HG03135 (cell line): Measurements from ENCODE around the gene PIK3C3.
"Not testable (repeated sequence)": the region's sequence is repeated elsewhere in the genome, so short reads cannot be mapped to it uniquely, and the experiment has no call there.

Experiments used
- ATAC-seq: cut with Tn5 transposase; IDR thresholded peaks from one replicate; pipeline ENCODE4 v1.9.1; 2021; ENCODE audit warnings: mild to moderate bottlenecking, moderate library complexity; ENCODE audit not compliant: unreplicated experiment

Gene PIK3C3

DNA sequence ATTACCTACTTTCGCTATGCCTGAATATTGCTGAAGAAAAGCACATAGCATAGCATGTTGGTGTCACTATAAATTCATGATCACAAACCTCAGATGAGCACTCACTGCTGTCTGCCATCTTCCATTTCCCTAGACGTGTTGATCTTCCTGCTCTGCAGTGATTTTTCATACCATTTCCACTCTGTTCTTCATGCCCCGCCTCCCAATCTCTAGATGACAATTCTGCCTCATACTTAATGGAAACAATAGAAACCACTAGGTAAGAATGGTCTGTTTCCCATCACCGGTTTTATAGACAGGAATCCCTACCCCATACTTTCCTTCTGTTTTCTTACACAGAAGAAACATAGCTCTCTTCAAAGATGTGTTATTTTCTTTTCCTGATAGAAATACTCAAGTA, 63.8 kb downstream of the PIK3C3 start:
- ATAC-seq: no peak

- ATAC-seq: no peak
Measured at GRCh38 chr18:42024131-42024530, 69.1 kb downstream of the PIK3C3 start.

- no peak for ATAC-seq
Measured at GRCh38 chr18:42025491-42025890, 70.5 kb downstream of the PIK3C3 start.

DNA sequence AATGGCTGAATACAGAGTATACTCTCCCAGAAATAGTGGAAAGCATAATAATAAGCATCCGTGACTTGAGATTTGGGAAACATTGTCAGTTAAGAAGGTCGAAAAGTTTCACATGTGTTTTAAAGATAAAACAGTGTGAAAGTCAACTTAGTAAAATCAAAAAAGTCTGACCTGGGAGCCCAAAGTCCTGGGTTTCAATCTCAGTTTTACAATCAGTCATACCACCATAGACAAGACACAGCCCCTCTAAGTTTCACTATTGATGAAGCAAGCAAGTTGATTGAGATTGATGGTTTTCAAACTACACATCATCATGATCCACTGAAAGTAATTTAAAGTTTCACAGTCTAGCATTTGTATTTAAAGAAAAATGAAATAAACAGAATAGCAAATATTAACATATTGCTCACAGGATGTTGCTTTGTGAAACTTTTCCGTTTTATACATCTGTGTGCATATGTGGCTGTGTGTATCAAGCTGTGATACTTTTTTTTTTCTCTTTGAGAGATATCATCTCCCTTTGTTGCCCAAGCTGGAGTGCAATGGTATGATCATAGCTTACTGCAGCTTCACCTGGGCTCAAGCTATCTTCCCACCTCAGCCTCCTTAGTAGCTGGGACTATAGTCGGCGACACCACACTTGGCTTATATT, 71.1 kb downstream of the PIK3C3 start:
- peak; percentile 88 for ATAC-seq

DNA sequence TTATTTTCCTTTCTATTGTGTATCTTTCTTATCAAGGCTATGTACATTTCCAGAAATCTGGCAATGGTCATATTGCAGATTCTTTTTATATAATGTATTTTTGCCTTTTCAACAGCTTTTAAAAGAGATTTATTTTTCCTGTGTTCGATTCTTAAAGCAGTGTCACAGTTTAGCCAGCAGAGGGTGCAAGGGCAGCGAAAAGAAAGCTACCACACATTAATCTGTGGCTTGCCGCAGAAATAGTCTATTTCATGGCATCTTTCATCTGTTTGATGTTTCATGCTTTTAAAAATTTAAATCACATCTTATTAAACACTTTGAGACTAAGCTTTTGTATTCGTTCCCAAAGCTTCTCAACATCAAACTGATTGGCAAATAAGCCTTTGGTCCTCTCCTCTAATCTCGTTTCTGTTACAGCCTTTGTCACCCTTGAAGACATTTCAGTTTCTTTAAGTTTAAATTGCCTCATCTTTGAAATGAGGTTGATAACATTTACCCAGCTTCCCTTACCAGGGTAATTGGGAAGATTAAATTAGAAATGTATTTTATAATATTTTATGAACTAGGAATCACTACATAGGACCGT, 73.3 kb downstream of the PIK3C3 start:
- ATAC-seq: no peak

GRCh38 chr18:42029092-42029491, 74.1 kb downstream of the PIK3C3 start:
- no peak for ATAC-seq

DNA sequence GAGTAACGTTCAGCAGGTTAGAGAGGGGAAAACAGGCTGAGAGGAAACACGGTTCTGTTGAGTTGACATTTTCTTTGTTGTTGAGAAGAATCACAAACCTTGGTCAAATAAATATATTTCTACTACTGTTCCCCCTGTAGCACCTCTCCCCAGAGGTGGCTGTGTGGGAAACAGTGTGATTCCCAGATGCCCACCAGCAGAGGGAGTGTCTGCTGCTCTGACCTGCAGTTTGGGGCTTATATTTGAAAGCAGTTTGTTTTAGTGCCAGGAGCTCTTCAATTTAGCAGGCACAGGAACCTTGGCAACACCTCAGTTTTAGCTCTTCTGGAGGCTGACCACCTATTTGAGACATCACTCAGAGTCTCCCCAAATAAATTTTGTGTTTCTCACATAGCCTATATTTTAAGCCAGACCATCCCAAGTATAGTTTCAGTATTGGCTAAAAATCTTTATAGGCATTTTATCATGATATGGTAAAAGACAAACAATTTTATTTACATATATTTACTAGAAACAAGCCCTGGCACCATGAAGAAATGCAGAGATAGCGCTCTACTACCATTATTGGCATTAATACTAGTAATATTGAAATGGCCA, 75.7 kb downstream of the PIK3C3 start:
- ATAC-seq: no peak

GRCh38 chr18:42032447-42032846, 77.4 kb downstream of the PIK3C3 start:
- ATAC-seq: no peak

DNA sequence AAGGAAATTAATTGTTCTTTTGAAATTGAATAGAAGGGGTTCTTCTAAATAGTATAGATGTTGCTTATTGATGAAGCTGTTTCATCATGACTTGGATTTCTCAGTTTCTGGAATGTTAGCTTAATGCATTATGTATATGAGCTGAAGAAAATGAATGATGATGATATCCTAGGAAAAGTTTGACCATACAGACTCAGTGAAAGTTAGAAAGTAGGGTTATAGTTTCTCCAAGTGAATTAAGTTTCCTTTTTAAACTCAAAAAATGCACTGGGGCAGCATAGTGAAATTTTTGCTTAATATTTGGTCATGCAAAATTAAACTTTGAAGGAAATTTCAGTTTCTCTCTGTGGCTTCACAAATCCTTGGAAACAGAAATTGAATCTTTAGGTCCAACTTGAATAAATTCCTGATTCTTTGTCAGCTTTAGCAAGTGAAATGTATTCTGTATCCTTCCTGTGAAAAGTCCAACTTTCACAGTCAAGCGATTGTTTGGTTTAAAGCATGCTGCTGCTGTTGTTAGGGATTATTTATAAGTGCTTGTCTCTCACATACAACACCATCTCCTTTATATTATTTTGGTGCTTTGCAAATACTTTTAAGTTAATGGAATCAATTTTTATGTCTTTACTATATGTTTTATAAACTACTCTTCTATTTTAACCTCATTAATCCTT, 78.2 kb downstream of the PIK3C3 start:
- no peak for ATAC-seq

DNA sequence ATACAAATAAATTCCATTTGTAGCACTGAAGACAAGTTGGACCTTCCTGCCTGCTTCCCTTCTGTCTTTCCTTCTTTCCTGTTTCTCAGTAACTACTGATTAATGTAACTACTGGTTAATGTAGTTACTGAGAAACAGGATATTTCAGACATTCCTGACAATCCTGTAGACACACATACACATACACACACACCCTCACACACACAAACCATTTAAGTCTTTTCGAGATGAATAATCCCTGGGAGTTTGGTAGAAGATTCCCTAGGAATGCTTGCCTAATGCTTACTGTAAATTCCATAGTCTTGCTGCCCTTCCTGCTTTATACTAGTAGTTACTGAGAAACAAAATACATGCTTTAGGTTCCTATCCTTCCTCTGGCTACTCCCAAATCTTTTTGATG, 83.9 kb downstream of the PIK3C3 start:
- no peak for ATAC-seq

GRCh38 chr18:42039396-42039795, 84.4 kb downstream of the PIK3C3 start:
- ATAC-seq: no peak

GRCh38 chr18:42041793-42042192, 86.8 kb downstream of the PIK3C3 start:
- no peak for ATAC-seq

DNA sequence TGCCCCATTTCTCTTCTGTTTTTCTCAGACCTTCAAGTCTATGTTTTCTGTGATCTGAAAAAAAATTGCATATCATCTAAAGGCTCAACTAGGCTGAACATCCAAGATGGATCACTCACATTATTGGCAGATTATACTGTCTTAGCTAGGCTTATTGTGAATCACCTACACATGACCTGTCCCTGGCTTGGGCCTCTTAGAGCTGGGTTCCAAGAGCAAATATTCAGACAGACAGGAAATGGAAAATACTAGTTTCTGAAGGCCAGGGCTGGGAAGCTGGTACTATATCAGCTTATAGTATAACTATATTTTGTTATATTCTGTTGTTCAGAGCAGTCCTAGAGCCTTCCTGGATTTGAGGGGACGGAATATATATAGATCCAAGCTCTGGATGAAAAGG, 90.3 kb downstream of the PIK3C3 start:
- ATAC-seq: no peak

DNA sequence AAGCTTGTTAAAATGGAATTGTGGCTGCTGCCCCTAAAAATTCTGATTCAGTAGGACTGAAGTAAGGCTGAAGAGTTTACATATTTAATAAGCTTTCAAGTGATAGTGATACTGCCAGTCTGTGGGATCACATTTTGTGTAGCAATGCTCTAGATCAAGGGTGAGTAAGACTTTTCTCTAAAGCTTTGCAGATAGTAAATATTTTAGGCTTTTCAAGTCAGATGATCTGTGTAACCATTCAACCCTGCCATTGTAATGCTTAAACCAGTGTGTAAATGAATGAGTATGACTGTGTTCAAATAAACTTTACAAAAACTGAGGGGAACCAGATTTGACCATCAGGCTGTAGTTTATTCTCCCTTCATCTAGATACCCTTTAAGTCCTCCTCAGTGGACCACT, 92.7 kb downstream of the PIK3C3 start:
- ATAC-seq: no peak

DNA sequence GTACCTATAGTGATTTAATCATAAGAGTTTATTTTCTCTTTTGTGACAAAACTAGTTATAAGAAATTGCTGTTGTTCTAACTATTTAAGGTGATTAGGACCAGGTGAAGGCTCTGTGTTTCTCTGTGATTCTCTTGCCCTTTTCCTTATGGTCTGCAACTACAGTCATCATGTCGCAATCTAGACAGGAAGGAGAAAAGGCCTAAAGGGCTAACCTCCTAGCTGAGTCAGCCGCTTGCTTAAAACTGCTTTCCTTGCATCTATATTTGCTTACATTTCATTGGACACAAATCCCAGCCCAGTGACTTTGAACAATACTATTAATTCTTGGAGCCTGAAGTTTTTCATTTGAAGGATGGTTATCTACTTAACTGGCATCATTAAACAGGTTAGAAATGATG, 93.1 kb downstream of the PIK3C3 start:
- ATAC-seq: no peak

DNA sequence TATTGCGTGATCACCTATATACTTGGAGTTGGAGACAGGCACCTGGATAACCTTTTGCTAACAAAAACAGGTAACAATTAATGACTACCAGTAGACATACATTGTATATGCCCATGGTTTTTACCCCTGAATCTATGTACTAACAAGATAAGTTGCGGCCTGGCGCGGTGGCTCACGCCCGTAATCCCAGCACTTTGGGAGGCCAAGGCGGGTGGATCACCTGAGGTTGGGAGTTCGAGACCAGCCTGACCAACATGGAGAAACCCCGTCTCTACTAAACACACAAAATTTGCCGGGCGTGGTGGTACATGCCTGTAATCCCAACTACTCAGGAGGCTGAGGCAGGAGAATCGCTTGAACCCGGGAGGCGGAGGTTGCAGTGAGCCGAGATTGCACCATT, 94.5 kb downstream of the PIK3C3 start:
- not testable (repeated sequence) for ATAC-seq

DNA sequence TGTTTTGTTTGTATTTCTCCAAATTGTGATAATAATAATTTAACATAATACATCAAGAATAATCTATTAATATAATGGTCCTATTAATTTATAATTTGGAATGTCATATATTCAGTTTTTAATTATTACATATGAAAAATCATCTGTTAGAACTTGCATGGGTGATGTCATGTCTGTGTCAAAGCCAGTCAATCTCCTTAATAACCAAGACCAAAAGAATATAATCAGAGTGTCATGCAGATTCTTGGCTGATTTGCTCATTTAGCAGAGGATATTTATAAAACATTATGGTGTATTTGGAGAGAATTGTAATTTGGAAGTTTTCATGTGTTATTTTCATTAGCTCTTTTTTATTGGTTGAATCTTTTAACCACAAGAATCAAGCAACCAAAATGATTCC, 96.4 kb downstream of the PIK3C3 start:
- ATAC-seq: no peak

GRCh38 chr18:42052122-42052708, 97.2 kb downstream of the PIK3C3 start:
- ATAC-seq: no peak

DNA sequence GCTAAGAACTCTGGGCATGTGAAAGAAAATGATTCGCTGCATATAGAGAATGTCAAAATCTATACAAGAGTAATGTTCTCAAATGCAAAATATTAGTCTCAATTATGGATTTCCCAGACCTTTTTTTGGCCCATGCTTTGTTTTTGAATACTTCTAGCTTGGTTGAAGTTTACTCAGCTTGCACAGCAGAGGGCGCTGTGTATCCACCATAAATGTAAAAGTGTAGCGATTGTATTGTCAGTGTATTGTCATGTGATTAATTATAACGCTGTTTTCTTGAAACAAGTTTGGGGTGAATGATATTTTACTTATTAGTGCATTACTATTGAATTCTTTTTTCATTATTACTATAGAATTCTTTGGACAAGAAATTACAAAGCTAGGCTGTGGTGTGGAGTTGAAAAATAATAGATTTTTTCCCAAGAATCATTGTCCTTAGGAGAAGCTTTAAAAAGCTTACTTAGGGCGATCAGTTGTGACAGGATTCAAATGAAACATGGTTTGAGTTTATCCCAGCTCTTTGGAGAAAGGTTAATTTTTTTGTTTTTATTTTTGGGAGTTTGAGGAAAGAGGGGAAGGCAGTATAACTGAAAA, 98.3 kb downstream of the PIK3C3 start:
- peak; percentile 89 for ATAC-seq

DNA sequence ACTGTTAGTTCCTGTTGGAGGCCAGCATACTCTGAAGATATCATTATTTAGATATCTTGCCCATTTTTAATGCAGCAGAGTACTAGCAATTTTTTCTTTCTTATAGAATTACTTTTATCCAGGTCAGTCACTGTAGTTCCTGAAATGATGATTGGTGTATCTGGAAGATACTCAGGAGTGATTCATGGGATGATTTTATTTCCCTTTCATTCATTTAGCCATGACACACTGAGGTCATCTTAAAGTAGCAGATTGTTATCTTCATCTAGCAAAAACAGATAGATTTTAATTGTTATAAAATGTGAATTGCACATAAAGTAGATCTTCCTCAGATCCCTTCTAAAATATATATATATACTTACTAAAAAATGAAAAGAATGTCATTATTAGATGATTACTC, 109.1 kb downstream of the PIK3C3 start:
- ATAC-seq: no peak

DNA sequence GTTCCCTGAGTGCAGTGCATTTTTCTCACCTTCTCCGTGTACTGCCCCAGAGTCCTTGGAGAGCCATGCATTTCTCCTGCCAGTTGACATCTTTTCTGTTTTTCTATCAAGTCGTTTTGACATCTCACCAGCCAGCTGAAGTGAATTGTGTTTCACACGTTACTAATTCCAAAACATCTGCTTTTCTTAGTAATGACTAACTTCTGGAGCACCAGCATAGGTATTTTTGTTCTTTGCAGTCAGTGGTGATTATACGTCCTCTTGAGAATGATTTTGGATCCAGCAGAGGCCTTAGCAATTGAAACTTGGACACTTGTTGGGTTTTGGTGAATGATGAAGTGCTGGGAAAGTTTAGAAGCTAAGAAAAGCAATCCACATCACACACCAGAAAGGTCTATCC, 112.5 kb downstream of the PIK3C3 start:
- ATAC-seq: no peak
